GM10248 (cell line): ENCODE data around the gene ACTG1.

Experiments used
- CTCF ChIA-PET: fragments of 300-600 bp; sonication (Branson Sonifier 250); formaldehyde crosslinking; extraction: SDS; loops from one replicate; lab custom pipeline; 2021; ENCODE audit warnings: antibody characterized with exemption; lab: Yijun Ruan, JAX
- POLR2A ChIA-PET: fragments of 350-650 bp; sonication (Branson Sonifier 250); formaldehyde crosslinking; extraction: SDS; loops from one replicate; lab custom pipeline; 2020; ENCODE audit warnings: antibody characterized with exemption; lab: Yijun Ruan, JAX
- DNase-seq: peaks from one replicate; pipeline ENCODE4 v3.0.0; 2012; ENCODE audit errors: extremely low spot score
- CTCF ChIP-seq: IDR thresholded peaks from 2 replicates; pipeline ENCODE4 v1.5.1; 2012; ENCODE audit warnings: mild to moderate bottlenecking, low read depth; ENCODE audit errors: extremely low read depth, missing control alignments, control extremely low read depth

The ACTG1 gene

GRCh38 chr17:81493198-81494038 lies 19.2 kb downstream of the ACTG1 start:
- ChIA-PET POLR2A (no interaction called here), CTCF (interaction anchor here (1.0 to 1.4 kb wide), 2 partner anchors 9 to 107 kb away, joined by 4 to 6 read pairs; no protein-coding TSS in a partner anchor)
- no peak for TF ChIP-seq CTCF
- no peak for DNase-seq

- no peak for TF ChIP-seq CTCF
- POLR2A ChIA-PET, result interaction anchor here (0.6 to 1.0 kb wide), 2 partner anchors 14 to 18 kb away, joined by 3 read pairs; no protein-coding TSS in a partner anchor
- CTCF ChIA-PET, result interaction anchor here (1.2 to 1.6 kb wide), 2 partner anchors 9 to 201 kb away, joined by 3 to 4 read pairs; no protein-coding TSS in a partner anchor
- no peak for DNase-seq
Measured at GRCh38 chr17:81492706-81493105, 19.9 kb downstream of the ACTG1 start.

GRCh38 chr17:81492202-81492601 lies 20.4 kb downstream of the ACTG1 start:
- TF ChIP-seq CTCF, result no peak
- CTCF ChIA-PET, result interaction anchor here (1.2 to 1.6 kb wide), 2 partner anchors 9 to 200 kb away, joined by 3 to 4 read pairs; no protein-coding TSS in a partner anchor
- no peak for DNase-seq
- POLR2A ChIA-PET, result interaction anchor here (0.6 to 1.0 kb wide), 2 partner anchors 15 to 19 kb away, joined by 3 read pairs; no protein-coding TSS in a partner anchor

GRCh38 chr17:81491761-81492160 lies 20.8 kb downstream of the ACTG1 start:
- POLR2A ChIA-PET, result interaction anchor here (0.6 to 1.0 kb wide), 2 partner anchors 15 to 19 kb away, joined by 3 read pairs; no protein-coding TSS in a partner anchor

GRCh38 chr17:81491181-81491581 lies 21.4 kb downstream of the ACTG1 start:
- ChIA-PET CTCF (interaction anchor here (1.6 kb wide), 1 partner anchor 8 kb away, joined by 4 read pairs; no protein-coding TSS in a partner anchor), POLR2A (no interaction called here)
- TF ChIP-seq CTCF, result no peak
- no peak for DNase-seq

More at GRCh38 chr17:81491761-81492160, 20.8 kb downstream of the ACTG1 start:
- no peak for TF ChIP-seq CTCF
- CTCF ChIA-PET, result interaction anchor here (1.2 to 1.6 kb wide), 2 partner anchors 8 to 200 kb away, joined by 3 to 4 read pairs; no protein-coding TSS in a partner anchor
- no peak for DNase-seq
